KMS-11 (cell line): ENCODE measurements around the gene HOXB1.

ENCODE experiments used
- H2AFZ ChIP-seq: fragments of 200-600 bp; sonication (generic); 2 replicates; pipeline ENCODE4 v1.6.1; 2016; ENCODE audit warnings: antibody characterized with exemption, mixed run types, low read depth
- H3K27ac ChIP-seq: fragments of 200-600 bp; sonication (generic); 2 replicates; pipeline ENCODE4 v1.6.1; 2016; ENCODE audit warnings: mild to moderate bottlenecking, mixed run types
- H3K27me3 ChIP-seq: fragments of 200-600 bp; sonication (generic); 2 replicates; pipeline ENCODE4 v1.6.1; 2017; ENCODE audit warnings: mild to moderate bottlenecking, low read depth, mixed run types, moderate library complexity; ENCODE audit not compliant: insufficient read depth
- H3K36me3 ChIP-seq: fragments of 200-600 bp; sonication (generic); 2 replicates; pipeline ENCODE4 v1.6.1; 2017; ENCODE audit warnings: mild to moderate bottlenecking, mixed run types; ENCODE audit not compliant: insufficient read depth
- H3K4me1 ChIP-seq: fragments of 200-600 bp; sonication (generic); 2 replicates; pipeline ENCODE4 v1.6.1; 2016; ENCODE audit warnings: mild to moderate bottlenecking, low read depth, mixed run types; ENCODE audit not compliant: poor library complexity, severe bottlenecking
- H3K4me2 ChIP-seq: fragments of 200-600 bp; sonication (generic); 2 replicates; pipeline ENCODE4 v1.7.0; 2016; ENCODE audit warnings: mild to moderate bottlenecking, mixed run types
- H3K4me3 ChIP-seq: fragments of 200-600 bp; sonication (generic); IDR thresholded peaks from 2 replicates; pipeline ENCODE4 v1.6.1; 2017; ENCODE audit warnings: low read depth, low read length, mixed read lengths; ENCODE audit not compliant: insufficient read depth
- H3K79me2 ChIP-seq: fragments of 200-600 bp; sonication (generic); 2 replicates; pipeline ENCODE4 v1.6.1; 2016; ENCODE audit warnings: low read depth, mixed run types; ENCODE audit not compliant: insufficient read depth
- H3K9ac ChIP-seq: fragments of 200-600 bp; sonication (generic); 2 replicates; pipeline ENCODE4 v1.6.1; 2016; ENCODE audit warnings: mild to moderate bottlenecking, mixed run types
- H4K20me1 ChIP-seq: fragments of 200-600 bp; sonication (generic); 2 replicates; pipeline ENCODE4 v1.6.1; 2016; ENCODE audit warnings: mild to moderate bottlenecking, mixed run types; ENCODE audit not compliant: insufficient read depth
- CTCF ChIP-seq: fragments of 200-600 bp; sonication (generic); conservative IDR thresholded peaks from 2 replicates; pipeline ENCODE4 v1.6.1; 2017; ENCODE audit warnings: low read depth, mild to moderate bottlenecking, antibody characterized with exemption, low read length, moderate library complexity, mixed read lengths

Gene HOXB1

GRCh38 chr17:48502901-48503300 is 27.9 kb downstream of the HOXB1 start:
- H3K36me3 ChIP-seq, result no peaks in the 10 kb centered on the region
- peaks cover 38% of the 10 kb centered on the region for H3K4me1 ChIP-seq
- no peaks in the 10 kb centered on the region for H3K27me3 ChIP-seq
- no peak overlapping the region for H2AFZ ChIP-seq
- no peak overlapping the region for H3K4me3 ChIP-seq
- H3K79me2 ChIP-seq, result no peaks in the 10 kb centered on the region
- TF ChIP-seq CTCF, result no peak
- no peak overlapping the region for H3K27ac ChIP-seq
- no peak overlapping the region for H3K4me2 ChIP-seq
- no peaks in the 10 kb centered on the region for H4K20me1 ChIP-seq
- H3K9ac ChIP-seq, result no peak overlapping the region

- Histone ChIP-seq H3K79me2 (no peaks in the 10 kb centered on the region), H3K4me3 (no peak overlapping the region), H3K4me2 (no peak overlapping the region), H3K27me3 (no peaks in the 10 kb centered on the region), H3K4me1 (peaks cover 32% of the 10 kb centered on the region), H3K27ac (no peak overlapping the region), H3K36me3 (no peaks in the 10 kb centered on the region), H2AFZ (no peak overlapping the region), H4K20me1 (no peaks in the 10 kb centered on the region), H3K9ac (no peak overlapping the region)
- TF ChIP-seq CTCF, result no peak
Observed at GRCh38 chr17:48502312-48502711, 28.5 kb downstream of the HOXB1 start.

- Histone ChIP-seq H3K9ac (no peak overlapping the region), H3K4me1 (peaks cover 16% of the 10 kb centered on the region), H3K4me3 (no peak overlapping the region), H2AFZ (no peak overlapping the region), H3K27me3 (no peaks in the 10 kb centered on the region), H3K79me2 (no peaks in the 10 kb centered on the region), H3K27ac (no peak overlapping the region), H3K4me2 (no peak overlapping the region), H4K20me1 (no peaks in the 10 kb centered on the region), H3K36me3 (no peaks in the 10 kb centered on the region)
- TF ChIP-seq CTCF, result no peak
Observed at GRCh38 chr17:48500435-48501426, 30.1 kb downstream of the HOXB1 start.

- peaks cover 8% of the 10 kb centered on the region for H3K4me1 ChIP-seq
- H3K4me3 ChIP-seq, result no peak overlapping the region
- H3K9ac ChIP-seq, result no peak overlapping the region
- no peaks in the 10 kb centered on the region for H4K20me1 ChIP-seq
- no peak overlapping the region for H3K4me2 ChIP-seq
- no peaks in the 10 kb centered on the region for H3K79me2 ChIP-seq
- H3K27ac ChIP-seq, result no peak overlapping the region
- no peaks in the 10 kb centered on the region for H3K27me3 ChIP-seq
- H3K36me3 ChIP-seq, result no peaks in the 10 kb centered on the region
- TF ChIP-seq CTCF, result no peak
- H2AFZ ChIP-seq, result no peak overlapping the region
Observed at GRCh38 chr17:48499735-48500434, 30.9 kb downstream of the HOXB1 start.
